Mesendoderm (in vitro differentiated cells): ENCODE results near the gene SPRED2. TPM values are rescaled to one million over a fixed set of nuclear protein-coding genes. Genes with fewer than 3 reads are reported as not detected.

Experiments used
- DNase-seq: peaks from one replicate; pipeline ENCODE4 v3.0.0; 2013
- H2AK5ac ChIP-seq: 2 replicates; pipeline ENCODE4 v1.6.1; 2013; ENCODE audit warnings: low read length, inconsistent platforms
- H2BK120ac ChIP-seq: 2 replicates; pipeline ENCODE4 v1.6.1; 2013; ENCODE audit warnings: low read depth, mild to moderate bottlenecking, low read length, moderate library complexity, mixed read lengths
- H2BK15ac ChIP-seq: replicated peaks from 2 replicates; pipeline ENCODE4 v1.6.1; 2013; ENCODE audit warnings: low read depth, mild to moderate bottlenecking, moderate library complexity
- H2BK5ac ChIP-seq: 2 replicates; pipeline ENCODE4 v1.6.1; 2013; ENCODE audit warnings: low read length, inconsistent platforms
- H3K18ac ChIP-seq: 2 replicates; pipeline ENCODE4 v1.6.1; 2013; ENCODE audit warnings: mild to moderate bottlenecking, low read length, mixed read lengths
- H3K23ac ChIP-seq: one replicate; pipeline ENCODE4 v1.6.1; 2013; ENCODE audit warnings: low read length
- H3K27ac ChIP-seq: 2 replicates; pipeline ENCODE4 v1.5.1; 2013; ENCODE audit warnings: low read depth, mild to moderate bottlenecking, inconsistent platforms, low read length, moderate library complexity
- H3K27me3 ChIP-seq: 2 replicates; pipeline ENCODE4 v1.6.1; 2013; ENCODE audit warnings: low read length, control low read depth, mild to moderate bottlenecking, inconsistent platforms; ENCODE audit not compliant: insufficient read depth, poor library complexity
- H3K36me3 ChIP-seq: 2 replicates; pipeline ENCODE4 v1.6.1; 2013; ENCODE audit warnings: low read length, inconsistent platforms; ENCODE audit not compliant: control insufficient read depth, insufficient read depth
- H3K4ac ChIP-seq: one replicate; pipeline ENCODE4 v1.6.1; 2013; ENCODE audit warnings: low read depth, mild to moderate bottlenecking, low read length, moderate library complexity
- H3K4me1 ChIP-seq: 2 replicates; pipeline ENCODE4 v1.6.1; 2013; ENCODE audit warnings: low read depth, low read length, inconsistent platforms; ENCODE audit not compliant: control insufficient read depth
- H3K4me2 ChIP-seq: 2 replicates; pipeline ENCODE4 v1.6.1; 2013; ENCODE audit warnings: low read length
- H3K4me3 ChIP-seq: 2 replicates; pipeline ENCODE4 v1.5.1; 2013; ENCODE audit warnings: mild to moderate bottlenecking, low read length
- H3K56ac ChIP-seq: one replicate; pipeline ENCODE4 v1.6.1; 2013; ENCODE audit warnings: low read length
- H3K79me1 ChIP-seq: 2 replicates; pipeline ENCODE4 v1.6.1; 2013; ENCODE audit warnings: low read length, inconsistent platforms
- H3K79me2 ChIP-seq: 2 replicates; pipeline ENCODE4 v1.6.1; 2013; ENCODE audit warnings: mild to moderate bottlenecking, low read length; ENCODE audit not compliant: control insufficient read depth, insufficient read depth
- H3K9ac ChIP-seq: 2 replicates; pipeline ENCODE4 v1.6.1; 2013; ENCODE audit warnings: low read length, inconsistent platforms
- H4K5ac ChIP-seq: one replicate; pipeline ENCODE4 v1.6.1; 2013; ENCODE audit warnings: low read length
- H4K8ac ChIP-seq: one replicate; pipeline ENCODE4 v1.6.1; 2013; ENCODE audit warnings: low read depth, mild to moderate bottlenecking, control low read depth, low read length, moderate library complexity
- WGBS: extraction: QIAGEN DNeasy Blood & Tissue Kit; methylation state at CpG from one replicate; pipeline ENCODE4 v1.1.7; 2013; ENCODE audit warnings: low lambda C conversion rate, missing lambda C conversion rate; ENCODE audit not compliant: insufficient coverage; ENCODE audit errors: extremely low coverage; 5-methylcytosine and 5-hydroxymethylcytosine counted together
- polyA plus RNA-seq, 2 experiments: library from polyadenylated mRNA; stranded (reverse); fragments of 200-250 nt; gene quantifications; one replicate each; pipeline ENCODE4 v1.2.3, GENCODE V29; 2013

Gene SPRED2, protein sequence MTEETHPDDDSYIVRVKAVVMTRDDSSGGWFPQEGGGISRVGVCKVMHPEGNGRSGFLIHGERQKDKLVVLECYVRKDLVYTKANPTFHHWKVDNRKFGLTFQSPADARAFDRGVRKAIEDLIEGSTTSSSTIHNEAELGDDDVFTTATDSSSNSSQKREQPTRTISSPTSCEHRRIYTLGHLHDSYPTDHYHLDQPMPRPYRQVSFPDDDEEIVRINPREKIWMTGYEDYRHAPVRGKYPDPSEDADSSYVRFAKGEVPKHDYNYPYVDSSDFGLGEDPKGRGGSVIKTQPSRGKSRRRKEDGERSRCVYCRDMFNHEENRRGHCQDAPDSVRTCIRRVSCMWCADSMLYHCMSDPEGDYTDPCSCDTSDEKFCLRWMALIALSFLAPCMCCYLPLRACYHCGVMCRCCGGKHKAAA
- 14.8 TPM for polyA plus RNA-seq (2013, experiment 1 of 2)
- 14.5 TPM for polyA plus RNA-seq (2013, experiment 2 of 2)

DNA sequence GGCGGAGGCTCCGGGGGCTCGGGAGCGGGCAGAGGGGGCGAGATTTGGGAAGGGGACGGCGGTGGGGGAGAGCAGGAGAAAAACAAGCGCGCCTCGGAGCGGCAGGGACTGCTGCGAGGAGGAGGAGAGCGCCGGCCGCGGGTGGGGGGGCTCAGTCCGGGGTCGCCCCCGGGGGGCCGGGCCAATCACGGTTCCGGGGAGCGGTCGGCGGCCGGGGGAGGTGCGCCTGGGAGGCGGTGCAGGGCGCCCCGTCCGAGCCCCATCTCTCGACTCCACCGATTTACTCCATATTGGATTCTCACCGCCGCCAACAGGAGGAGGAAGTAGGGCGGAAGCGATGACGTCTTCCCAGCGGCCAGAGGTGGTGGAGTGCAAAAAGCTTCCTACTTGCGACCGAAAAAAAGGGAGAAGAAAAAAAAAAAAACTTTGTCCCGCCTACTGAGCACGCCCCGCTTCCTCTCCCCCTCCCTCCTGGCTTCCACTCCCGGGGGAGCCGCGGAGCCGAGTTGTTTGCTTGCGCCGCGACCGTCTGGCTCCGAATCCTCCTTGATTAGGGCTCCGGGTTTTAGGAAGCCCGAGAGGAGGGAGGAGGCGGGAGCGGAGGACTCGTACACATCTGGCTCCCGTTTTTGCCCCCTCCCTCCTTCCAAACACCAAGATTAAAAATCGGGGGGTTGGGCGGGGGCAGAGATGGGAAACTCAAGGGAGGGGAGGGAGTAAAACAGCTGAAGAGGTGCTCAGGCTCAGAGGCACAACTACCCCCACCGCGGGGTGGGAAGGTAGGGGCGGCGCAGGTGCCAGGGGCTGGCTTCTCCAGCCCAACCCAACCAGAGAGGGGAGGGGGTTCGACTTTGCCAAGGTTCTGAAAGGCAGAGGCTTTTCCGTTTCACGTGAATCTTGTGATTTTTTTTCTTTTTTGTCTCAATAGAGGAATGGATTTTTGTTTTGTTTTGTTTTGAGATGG lies at the start of gene SPRED2:
Gene SPRED2 (minus strand): TSS at position 373 of the 964 bp plus-strand sequence. CDS start 612 bp downstream, outside the sequence.
- Histone ChIP-seq H3K4me2 (peak within 1 kb of the TSS; percentile 91), H3K36me3 (no peaks in the 10 kb centered on the region), H3K4me3 (peak within 1 kb of the TSS; percentile 85)

DNA sequence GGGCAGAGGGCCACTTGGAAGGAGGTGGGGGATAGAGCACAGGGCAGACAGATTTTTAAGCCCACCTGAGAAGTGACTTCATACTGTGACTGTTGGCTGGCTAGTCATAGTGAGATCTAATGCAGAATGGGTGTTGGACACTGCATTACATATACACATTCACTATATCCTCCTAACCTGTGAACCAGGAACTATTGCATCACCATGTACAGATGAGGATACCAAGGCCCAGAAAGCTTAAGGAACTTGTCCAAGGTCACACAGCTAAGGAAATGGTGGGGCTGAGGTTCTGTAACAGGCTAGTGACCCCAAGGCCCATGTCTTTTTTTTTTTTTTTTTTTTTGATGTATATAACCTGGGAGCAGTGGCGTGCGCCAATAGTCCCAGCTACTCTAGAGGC lies 49.6 kb upstream of the SPRED2 start:
- no peak overlapping the region for H2AK5ac ChIP-seq
- no peaks in the 10 kb centered on the region for H3K27me3 ChIP-seq
- no peak overlapping the region for H2BK120ac ChIP-seq
- no peak overlapping the region for H3K4me2 ChIP-seq
- H3K9ac ChIP-seq, result no peak overlapping the region
- no peaks in the 10 kb centered on the region for H3K79me1 ChIP-seq
- H3K27ac ChIP-seq, result no peak overlapping the region
- no peaks in the 10 kb centered on the region for H3K4me1 ChIP-seq
- H4K5ac ChIP-seq, result no peak overlapping the region
- H3K4ac ChIP-seq, result no peak overlapping the region
- H3K4me3 ChIP-seq, result no peak overlapping the region
- H2BK15ac ChIP-seq, result no peak overlapping the region
- no peaks in the 10 kb centered on the region for H3K79me2 ChIP-seq
- no peak overlapping the region for H3K23ac ChIP-seq
- no peak overlapping the region for H4K8ac ChIP-seq
- no peaks in the 10 kb centered on the region for H3K36me3 ChIP-seq
- H3K18ac ChIP-seq, result no peak overlapping the region
- WGBS, result no CpG with 5 or more reads among the region's 2 CpGs
- no peak overlapping the region for H3K56ac ChIP-seq
- no peak overlapping the region for H2BK5ac ChIP-seq
- DNase-seq, result no peak

More for the DNA sequence above, at the start of gene SPRED2:
- Histone ChIP-seq H2BK15ac (peak within 1 kb of the TSS; percentile 58), H3K18ac (peak within 1 kb of the TSS; percentile 97), H3K27me3 (no peaks in the 10 kb centered on the region), H3K27ac (peak within 1 kb of the TSS; percentile 51), H3K9ac (peak within 1 kb of the TSS; percentile 84), H2BK5ac (no peak within 1 kb of the TSS), H3K79me2 (peaks cover 10% of the 10 kb centered on the region), H2AK5ac (no peak within 1 kb of the TSS), H3K4me1 (peaks cover 5% of the 10 kb centered on the region), H3K79me1 (peaks cover 8% of the 10 kb centered on the region), H4K8ac (peak within 1 kb of the TSS; percentile 93), H3K23ac (no peak within 1 kb of the TSS), H4K5ac (no peak within 1 kb of the TSS), H3K56ac (peak within 1 kb of the TSS; percentile 96), H3K4ac (peak within 1 kb of the TSS; percentile 38), H2BK120ac (peak within 1 kb of the TSS; percentile 89)
- WGBS, result no CpG with 5 or more reads among the region's 68 CpGs
- peak; percentile 99 for DNase-seq

DNA sequence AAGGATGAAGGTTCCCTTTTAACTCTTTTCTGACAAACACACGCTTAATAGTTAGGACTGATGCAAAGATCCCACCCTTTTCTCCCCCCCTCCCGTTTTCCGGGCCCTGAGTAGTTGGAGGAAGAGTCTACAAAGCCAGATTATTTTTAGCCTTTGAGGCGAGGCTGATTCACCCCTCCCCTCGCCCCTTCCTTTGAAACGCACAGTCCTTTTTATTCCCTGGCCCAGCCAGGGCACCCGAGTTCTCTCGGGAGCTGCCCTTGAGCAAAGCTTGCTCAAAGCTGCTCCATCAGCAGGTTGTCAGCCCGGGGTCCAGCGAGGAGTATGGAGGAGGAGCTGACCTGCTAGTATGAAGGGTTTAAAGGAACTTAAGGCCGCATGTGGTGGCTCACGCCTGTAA lies 47.1 kb upstream of the SPRED2 start:
- H3K4me3 ChIP-seq, result no peak overlapping the region
- DNase-seq, result no peak
- no peak overlapping the region for H3K9ac ChIP-seq
- no peaks in the 10 kb centered on the region for H3K27me3 ChIP-seq
- H2BK120ac ChIP-seq, result no peak overlapping the region
- H3K36me3 ChIP-seq, result no peaks in the 10 kb centered on the region
- no peak overlapping the region for H3K4ac ChIP-seq
- H3K4me2 ChIP-seq, result no peak overlapping the region
- H4K5ac ChIP-seq, result no peak overlapping the region
- H3K27ac ChIP-seq, result no peak overlapping the region
- no peak overlapping the region for H3K56ac ChIP-seq
- H3K4me1 ChIP-seq, result no peaks in the 10 kb centered on the region
- no CpG with 5 or more reads among the region's 12 CpGs for WGBS
- H2AK5ac ChIP-seq, result no peak overlapping the region
- H2BK5ac ChIP-seq, result no peak overlapping the region
- H4K8ac ChIP-seq, result no peak overlapping the region
- H3K79me2 ChIP-seq, result no peaks in the 10 kb centered on the region
- no peak overlapping the region for H3K23ac ChIP-seq
- no peak overlapping the region for H3K18ac ChIP-seq
- no peaks in the 10 kb centered on the region for H3K79me1 ChIP-seq
- H2BK15ac ChIP-seq, result no peak overlapping the region

DNA sequence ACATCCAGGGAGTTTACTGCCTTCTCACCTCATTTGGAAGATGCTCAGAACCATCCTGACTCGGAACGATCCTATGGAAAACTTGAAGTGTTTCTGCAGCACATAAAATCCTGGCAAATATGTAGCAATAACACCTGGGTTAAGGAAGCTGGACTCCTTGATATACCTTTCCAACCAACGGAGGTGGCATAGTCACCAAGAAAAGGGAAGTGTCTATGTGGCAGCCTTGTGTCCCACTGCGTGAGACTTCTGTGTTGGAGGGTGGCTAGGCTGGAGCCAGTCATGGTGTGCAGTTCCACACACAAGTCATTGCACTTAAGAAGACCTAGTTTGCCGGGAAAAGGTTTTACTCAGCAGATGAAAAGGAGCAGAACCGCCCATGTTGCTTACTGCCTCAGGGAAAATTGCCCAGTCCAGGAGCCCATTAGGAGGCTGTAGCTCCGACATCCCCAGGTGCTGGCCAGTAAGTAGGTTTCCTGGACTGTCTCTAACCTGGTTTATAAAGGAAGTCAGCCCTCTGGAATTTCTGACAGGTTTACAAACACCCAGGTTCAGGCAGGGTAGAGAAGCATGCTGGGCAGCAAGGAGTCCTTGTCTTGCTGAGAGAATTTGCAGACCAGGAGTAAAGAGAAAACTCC lies 46.2 kb upstream of the SPRED2 start:
- H2BK120ac ChIP-seq, result no peak overlapping the region
- no CpG with 5 or more reads among the region's 7 CpGs for WGBS

DNA sequence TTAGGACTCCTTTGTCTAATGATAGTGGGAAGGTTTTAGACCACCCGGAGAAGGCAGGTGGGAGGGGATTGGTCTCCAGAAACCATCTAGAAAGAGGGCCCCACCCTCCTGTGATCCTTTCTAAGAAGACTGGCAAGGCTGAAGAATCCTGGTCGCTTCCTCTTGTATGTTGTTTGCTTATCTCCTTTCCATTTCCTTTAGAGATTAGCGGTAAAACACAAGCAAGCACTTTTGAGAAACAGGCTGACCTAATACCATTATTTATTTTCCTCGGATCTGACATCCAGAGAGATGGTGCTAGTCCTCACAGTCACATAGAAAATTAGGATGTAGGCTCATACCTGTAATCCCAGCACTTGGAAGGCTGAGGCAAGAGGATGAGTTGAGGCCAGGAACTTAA lies 45.2 kb upstream of the SPRED2 start:
- H3K79me1 ChIP-seq, result no peaks in the 10 kb centered on the region
- H3K56ac ChIP-seq, result no peak overlapping the region
- no peak overlapping the region for H2BK5ac ChIP-seq
- H3K27ac ChIP-seq, result no peak overlapping the region
- H3K4me2 ChIP-seq, result no peak overlapping the region
- no peaks in the 10 kb centered on the region for H3K27me3 ChIP-seq
- no peak overlapping the region for H4K5ac ChIP-seq
- H3K36me3 ChIP-seq, result no peaks in the 10 kb centered on the region
- no peak overlapping the region for H3K9ac ChIP-seq
- no peak overlapping the region for H3K4ac ChIP-seq
- no peak overlapping the region for H2BK120ac ChIP-seq
- H3K4me1 ChIP-seq, result no peaks in the 10 kb centered on the region
- no peak overlapping the region for H3K23ac ChIP-seq
- H3K4me3 ChIP-seq, result no peak overlapping the region
- H4K8ac ChIP-seq, result no peak overlapping the region
- peak; percentile 54 for DNase-seq
- H2AK5ac ChIP-seq, result no peak overlapping the region
- H2BK15ac ChIP-seq, result no peak overlapping the region
- H3K18ac ChIP-seq, result no peak overlapping the region
- no peaks in the 10 kb centered on the region for H3K79me2 ChIP-seq
- WGBS, result no CpG with 5 or more reads among the region's 4 CpGs

More for the DNA sequence above, 46.2 kb upstream of the SPRED2 start:
- no peak for DNase-seq
- no peak overlapping the region for H4K5ac ChIP-seq
- no peaks in the 10 kb centered on the region for H3K27me3 ChIP-seq
- H3K4ac ChIP-seq, result no peak overlapping the region
- peak overlapping the region; percentile 67 for H2AK5ac ChIP-seq
- no peak overlapping the region for H3K27ac ChIP-seq
- H3K36me3 ChIP-seq, result no peaks in the 10 kb centered on the region
- no peak overlapping the region for H4K8ac ChIP-seq
- H3K79me2 ChIP-seq, result no peaks in the 10 kb centered on the region
- no peak overlapping the region for H3K18ac ChIP-seq
- no peaks in the 10 kb centered on the region for H3K79me1 ChIP-seq
- H3K4me2 ChIP-seq, result no peak overlapping the region
- H3K4me3 ChIP-seq, result no peak overlapping the region
- H3K4me1 ChIP-seq, result no peaks in the 10 kb centered on the region
- H3K56ac ChIP-seq, result no peak overlapping the region
- H2BK5ac ChIP-seq, result no peak overlapping the region
- H3K9ac ChIP-seq, result no peak overlapping the region
- H2BK15ac ChIP-seq, result no peak overlapping the region
- no peak overlapping the region for H3K23ac ChIP-seq
